GM06990 (cell line): ENCODE results near the gene ESRRG.

Experiments
- DNase-seq: peaks from one replicate; pipeline ENCODE4 v3.0.0-alpha.2; 2011; ENCODE audit not compliant: insufficient read length; ENCODE audit errors: extremely low read depth
- H3K27me3 ChIP-seq: replicated peaks from 2 replicates; pipeline ENCODE4 v1.6.0; 2011; ENCODE audit warnings: low read length; ENCODE audit not compliant: control insufficient read depth, insufficient read depth
- H3K36me3 ChIP-seq: 2 replicates; pipeline ENCODE4 v1.5.1; 2011; ENCODE audit warnings: low read length; ENCODE audit not compliant: control insufficient read depth, insufficient read depth
- H3K4me3 ChIP-seq: replicated peaks from 2 replicates; pipeline ENCODE4 v1.5.1; 2011; ENCODE audit warnings: low read depth, mild to moderate bottlenecking, control low read depth, low read length
- CTCF ChIP-seq: IDR thresholded peaks from 2 replicates; pipeline ENCODE4 v1.5.1; 2011; ENCODE audit warnings: low read length, control low read depth, mild to moderate bottlenecking, inconsistent platforms; ENCODE audit not compliant: insufficient read depth, poor library complexity, severe bottlenecking

The ESRRG gene

GRCh38 chr1:216612291-216612690, 110.9 kb downstream of the ESRRG start:
- no peak for TF ChIP-seq CTCF
- H3K4me3 ChIP-seq, result no peak overlapping the region
- H3K27me3 ChIP-seq, result no peaks in the 10 kb centered on the region
- no peak for DNase-seq
- no peaks in the 10 kb centered on the region for H3K36me3 ChIP-seq

GRCh38 chr1:216607067-216607697, 116.0 kb downstream of the ESRRG start:
- TF ChIP-seq CTCF, result no peak
- no peak for DNase-seq
- Histone ChIP-seq H3K27me3 (no peaks in the 10 kb centered on the region), H3K4me3 (no peak overlapping the region), H3K36me3 (no peaks in the 10 kb centered on the region)

- no peak for TF ChIP-seq CTCF
- Histone ChIP-seq H3K4me3 (no peak overlapping the region), H3K36me3 (no peaks in the 10 kb centered on the region), H3K27me3 (no peaks in the 10 kb centered on the region)
- DNase-seq, result no peak
These were observed 117.1 kb downstream of the ESRRG start for GRCh38 chr1:216606047-216606637.

- no peaks in the 10 kb centered on the region for H3K27me3 ChIP-seq
- DNase-seq, result no peak
- no peak for TF ChIP-seq CTCF
These were observed 118.5 kb downstream of the ESRRG start for GRCh38 chr1:216604771-216605170.

GRCh38 chr1:216600730-216601609, 122.3 kb downstream of the ESRRG start:
- H3K4me3 ChIP-seq, result peak overlapping the region; percentile 15; the same call in 1 of the 2 replicates
- no peak for TF ChIP-seq CTCF
- no peaks in the 10 kb centered on the region for H3K27me3 ChIP-seq
- peak; percentile 48 for DNase-seq
- no peaks in the 10 kb centered on the region for H3K36me3 ChIP-seq

More at GRCh38 chr1:216604771-216605170, 118.5 kb downstream of the ESRRG start:
- no peak overlapping the region for H3K4me3 ChIP-seq
- no peaks in the 10 kb centered on the region for H3K36me3 ChIP-seq
